GM21723 (cell line): ENCODE measurements around the gene MTERF1.

Experiments used
- ATAC-seq: cut with Tn5 transposase; IDR thresholded peaks from one replicate; pipeline ENCODE4 v1.9.1; 2021; ENCODE audit warnings: mild to moderate bottlenecking, moderate library complexity; ENCODE audit not compliant: unreplicated experiment

The MTERF1 gene

GRCh38 chr7:91835826-91836368 is 44.6 kb downstream of the MTERF1 start:
- ATAC-seq = no peak

GRCh38 chr7:91835091-91835825 is 45.2 kb downstream of the MTERF1 start:
- ATAC-seq = no peak

GRCh38 chr7:91832493-91833045 is 47.9 kb downstream of the MTERF1 start:
- no peak for ATAC-seq

- no peak for ATAC-seq
Observed at GRCh38 chr7:91827169-91827568, 53.3 kb downstream of the MTERF1 start.

- ATAC-seq = no peak
Observed at GRCh38 chr7:91826377-91826776, 54.1 kb downstream of the MTERF1 start.

- ATAC-seq = no peak
Observed at GRCh38 chr7:91824201-91824600, 56.3 kb downstream of the MTERF1 start.
